Measurements from ENCODE around the gene PCDHGB1. TPM values are rescaled to one million over a fixed set of nuclear protein-coding genes. Genes with fewer than 3 reads are reported as not detected.
A peak's percentile ranks its signal among the peaks of the same experiment; 100 is the strongest.
"Not testable (repeated sequence)": the region's sequence is repeated elsewhere in the genome, so short reads cannot be mapped to it uniquely, and the experiment has no call there.

PCDHGB1 gene
- total RNA-seq, 3 donors from 2014 or later = 2.7 to 5.9 (median 5.1) TPM

DNA sequence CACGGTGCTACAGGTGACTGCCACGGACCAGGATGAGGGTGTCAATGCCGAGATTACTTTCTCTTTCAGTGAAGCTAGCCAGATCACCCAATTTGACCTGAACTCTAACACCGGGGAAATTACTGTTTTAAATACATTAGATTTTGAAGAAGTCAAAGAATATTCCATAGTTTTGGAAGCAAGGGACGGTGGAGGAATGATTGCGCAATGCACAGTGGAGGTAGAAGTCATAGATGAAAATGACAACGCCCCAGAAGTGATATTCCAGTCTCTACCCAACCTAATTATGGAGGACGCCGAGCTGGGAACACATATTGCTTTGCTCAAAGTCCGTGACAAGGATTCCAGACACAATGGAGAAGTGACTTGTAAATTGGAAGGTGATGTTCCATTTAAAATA lies 38.8 kb downstream of the PCDHGB1 start:
- Histone ChIP-seq H3K27ac (no peak overlapping the region), H3K4me3 (peak overlapping the region in 1 of 3 donors; percentile 20), H3K9me3 (peaks cover 80 to 95% of the 10 kb centered on the region in 2 donors), H3K36me3 (no peaks in the 10 kb centered on the region), H3K27me3 (no peaks in the 10 kb centered on the region), H3K4me1 (no peaks in the 10 kb centered on the region)
- no peak for DNase-seq (ENCODE audit: low spot score in 2 of 2)
- intact Hi-C loops (cut with DNase I; ENCODE audit: low total_unique reads) = no loop called here
- TF ChIP-seq POLR2A (IDR thresholded peaks at IDR 0.05) (no peak), POLR2AphosphoS5 (IDR thresholded peaks at IDR 0.05) (no peak)
- TF ChIP-seq, protein P1, sequence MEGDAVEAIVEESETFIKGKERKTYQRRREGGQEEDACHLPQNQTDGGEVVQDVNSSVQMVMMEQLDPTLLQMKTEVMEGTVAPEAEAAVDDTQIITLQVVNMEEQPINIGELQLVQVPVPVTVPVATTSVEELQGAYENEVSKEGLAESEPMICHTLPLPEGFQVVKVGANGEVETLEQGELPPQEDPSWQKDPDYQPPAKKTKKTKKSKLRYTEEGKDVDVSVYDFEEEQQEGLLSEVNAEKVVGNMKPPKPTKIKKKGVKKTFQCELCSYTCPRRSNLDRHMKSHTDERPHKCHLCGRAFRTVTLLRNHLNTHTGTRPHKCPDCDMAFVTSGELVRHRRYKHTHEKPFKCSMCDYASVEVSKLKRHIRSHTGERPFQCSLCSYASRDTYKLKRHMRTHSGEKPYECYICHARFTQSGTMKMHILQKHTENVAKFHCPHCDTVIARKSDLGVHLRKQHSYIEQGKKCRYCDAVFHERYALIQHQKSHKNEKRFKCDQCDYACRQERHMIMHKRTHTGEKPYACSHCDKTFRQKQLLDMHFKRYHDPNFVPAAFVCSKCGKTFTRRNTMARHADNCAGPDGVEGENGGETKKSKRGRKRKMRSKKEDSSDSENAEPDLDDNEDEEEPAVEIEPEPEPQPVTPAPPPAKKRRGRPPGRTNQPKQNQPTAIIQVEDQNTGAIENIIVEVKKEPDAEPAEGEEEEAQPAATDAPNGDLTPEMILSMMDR (IDR thresholded peaks at IDR 0.05) = no peak

DNA sequence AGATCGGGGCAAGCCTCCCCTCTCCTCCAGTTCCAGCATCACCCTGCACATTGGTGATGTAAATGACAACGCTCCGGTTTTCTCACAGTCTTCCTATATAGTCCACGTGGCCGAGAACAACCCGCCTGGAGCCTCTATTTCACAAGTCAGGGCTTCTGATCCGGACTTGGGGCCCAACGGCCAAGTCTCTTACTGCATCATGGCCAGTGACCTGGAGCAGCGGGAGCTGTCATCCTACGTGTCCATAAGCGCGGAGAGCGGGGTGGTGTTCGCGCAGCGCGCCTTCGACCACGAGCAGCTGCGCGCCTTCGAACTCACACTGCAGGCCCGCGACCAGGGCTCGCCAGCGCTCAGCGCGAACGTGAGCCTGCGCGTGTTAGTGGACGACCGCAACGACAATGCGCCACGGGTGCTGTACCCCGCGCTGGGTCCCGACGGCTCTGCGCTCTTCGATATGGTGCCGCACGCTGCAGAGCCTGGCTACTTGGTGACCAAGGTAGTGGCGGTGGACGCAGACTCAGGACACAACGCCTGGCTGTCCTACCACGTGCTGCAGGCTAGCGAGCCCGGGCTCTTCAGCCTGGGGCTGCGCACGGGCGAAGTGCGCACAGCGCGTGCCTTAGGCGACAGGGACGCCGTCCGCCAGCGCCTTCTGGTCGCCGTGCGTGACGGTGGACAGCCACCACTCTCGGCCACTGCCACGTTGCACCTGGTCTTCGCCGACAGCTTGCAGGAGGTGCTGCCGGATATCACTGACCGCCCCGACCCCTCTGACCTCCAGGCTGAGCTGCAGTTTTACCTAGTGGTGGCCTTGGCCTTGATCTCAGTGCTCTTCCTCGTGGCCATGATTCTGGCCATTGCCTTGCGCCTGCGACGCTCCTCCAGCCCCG lies 39.5 kb downstream of the PCDHGB1 start:
- Histone ChIP-seq H3K9me3 (peaks cover 80 to 95% of the 10 kb centered on the region in 2 donors), H3K4me1 (no peaks in the 10 kb centered on the region), H3K36me3 (no peaks in the 10 kb centered on the region), H3K27ac (no peak overlapping the region), H3K27me3 (no peaks in the 10 kb centered on the region), H3K4me3 (peak overlapping the region in 1 of 3 donors; percentile 20)
- DNase-seq (ENCODE audit: low spot score in 2 of 2) = no peak
- no peak for TF ChIP-seq POLR2AphosphoS5 (IDR thresholded peaks at IDR 0.05)
- TF ChIP-seq, protein P1 (IDR thresholded peaks at IDR 0.05) = no peak
- no peak for TF ChIP-seq POLR2A (IDR thresholded peaks at IDR 0.05)
- intact Hi-C loops (cut with DNase I; ENCODE audit: low total_unique reads) = no loop called here

DNA sequence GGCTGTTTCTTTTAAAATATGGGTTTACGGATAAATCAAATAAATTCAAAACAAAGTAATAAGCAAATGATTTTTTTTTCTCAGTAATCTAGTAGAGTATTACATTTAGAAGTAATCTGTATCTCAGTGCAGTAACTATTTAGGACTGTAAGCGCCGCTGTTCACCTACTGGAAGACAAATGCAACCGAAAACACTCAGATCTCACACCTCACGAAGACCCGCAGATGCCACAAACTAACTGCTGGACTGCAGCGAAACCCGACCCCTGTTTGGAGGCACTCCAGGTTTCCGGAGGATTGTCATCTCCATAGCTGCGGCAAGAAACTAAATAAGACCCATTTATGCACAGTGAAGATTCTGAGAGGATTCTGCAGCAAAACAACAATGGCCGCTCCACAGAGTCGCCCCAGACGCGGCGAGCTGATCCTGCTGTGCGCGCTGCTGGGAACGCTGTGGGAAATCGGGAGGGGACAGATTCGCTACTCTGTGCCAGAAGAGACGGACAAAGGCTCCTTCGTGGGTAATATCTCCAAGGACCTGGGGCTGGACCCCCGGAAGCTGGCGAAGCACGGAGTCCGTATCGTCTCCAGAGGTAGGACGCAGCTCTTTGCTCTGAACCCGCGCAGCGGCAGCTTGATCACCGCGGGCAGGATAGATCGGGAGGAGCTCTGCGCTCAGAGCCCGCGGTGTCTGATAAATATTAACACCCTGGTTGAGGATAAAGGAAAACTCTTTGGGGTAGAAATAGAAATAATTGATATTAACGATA lies 42.7 kb downstream of the PCDHGB1 start, which contains the start of gene PCDHGA8:
Gene PCDHGA8, plus strand, starts transcription at position 205 of the 770 bp plus-strand sequence. Its CDS starts 181 bp downstream, at position 386.
- peaks cover 80 to 96% of the 10 kb centered on the region in 2 donors for H3K9me3 ChIP-seq

DNA sequence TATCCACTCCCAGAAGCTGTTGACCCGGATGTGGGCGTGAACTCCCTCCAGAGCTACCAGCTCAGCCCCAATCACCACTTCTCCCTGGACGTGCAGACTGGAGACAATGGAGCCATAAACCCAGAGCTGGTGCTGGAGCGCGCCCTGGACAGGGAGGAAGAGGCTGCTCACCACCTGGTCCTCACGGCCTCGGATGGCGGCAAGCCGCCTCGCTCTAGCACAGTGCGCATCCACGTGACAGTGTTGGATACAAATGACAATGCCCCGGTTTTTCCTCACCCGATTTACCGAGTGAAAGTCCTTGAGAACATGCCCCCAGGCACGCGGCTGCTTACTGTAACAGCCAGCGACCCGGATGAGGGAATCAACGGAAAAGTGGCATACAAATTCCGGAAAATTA lies 43.4 kb downstream of the PCDHGB1 start:
- intact Hi-C loops (cut with DNase I; ENCODE audit: low total_unique reads) = no loop called here
- Histone ChIP-seq H3K36me3 (no peaks in the 10 kb centered on the region), H3K27me3 (no peaks in the 10 kb centered on the region), H3K4me3 (no peak overlapping the region), H3K27ac (no peak overlapping the region), H3K4me1 (no peaks in the 10 kb centered on the region), H3K9me3 (peaks cover 81 to 96% of the 10 kb centered on the region in 2 donors)
- TF ChIP-seq POLR2A (IDR thresholded peaks at IDR 0.05) = no peak
- no peak for DNase-seq (ENCODE audit: low spot score in 2 of 2)

More for the DNA sequence above, 42.7 kb downstream of the PCDHGB1 start, which contains the start of gene PCDHGA8:
- intact Hi-C loops (cut with DNase I; ENCODE audit: low total_unique reads) = no loop called here
- H3K4me1 ChIP-seq = no peaks in the 10 kb centered on the region
- no peaks in the 10 kb centered on the region for H3K27me3 ChIP-seq
- TF ChIP-seq POLR2AphosphoS5 (IDR thresholded peaks at IDR 0.05) (no peak), POLR2A (IDR thresholded peaks at IDR 0.05) (no peak)
- TF ChIP-seq, protein P1 (IDR thresholded peaks at IDR 0.05) = no peak
- no peak within 1 kb of the TSS for H3K27ac ChIP-seq
- DNase-seq (ENCODE audit: low spot score in 2 of 2) = no peak
- H3K36me3 ChIP-seq = no peaks in the 10 kb centered on the region
- no peak within 1 kb of the TSS for H3K4me3 ChIP-seq

DNA sequence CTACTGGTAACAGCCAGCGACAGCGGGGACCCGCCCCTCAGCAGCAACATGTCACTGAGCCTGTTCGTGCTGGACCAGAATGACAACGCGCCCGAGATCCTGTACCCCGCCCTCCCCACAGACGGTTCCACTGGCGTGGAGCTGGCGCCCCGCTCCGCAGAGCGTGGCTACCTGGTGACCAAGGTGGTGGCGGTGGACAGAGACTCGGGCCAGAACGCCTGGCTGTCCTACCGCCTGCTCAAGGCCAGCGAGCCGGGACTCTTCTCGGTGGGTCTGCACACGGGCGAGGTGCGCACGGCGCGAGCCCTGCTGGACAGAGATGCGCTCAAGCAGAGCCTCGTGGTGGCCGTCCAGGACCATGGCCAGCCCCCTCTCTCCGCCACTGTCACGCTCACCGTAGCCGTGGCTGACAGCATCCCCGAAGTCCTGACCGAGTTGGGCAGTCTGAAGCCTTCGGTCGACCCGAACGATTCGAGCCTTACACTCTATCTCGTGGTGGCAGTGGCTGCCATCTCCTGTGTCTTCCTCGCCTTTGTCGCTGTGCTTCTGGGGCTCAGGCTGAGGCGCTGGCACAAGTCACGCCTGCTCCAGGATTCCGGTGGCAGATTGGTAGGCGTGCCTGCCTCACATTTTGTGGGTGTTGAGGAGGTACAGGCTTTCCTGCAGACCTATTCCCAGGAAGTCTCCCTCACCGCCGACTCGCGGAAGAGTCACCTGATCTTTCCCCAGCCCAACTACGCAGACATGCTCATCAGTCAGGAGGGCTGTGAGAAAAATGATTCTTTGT lies 44.7 kb downstream of the PCDHGB1 start:
- DNase-seq (ENCODE audit: low spot score in 2 of 2); H3K27ac ChIP-seq; intact Hi-C loops (cut with DNase I; ENCODE audit: low total_unique reads); H3K36me3 ChIP-seq; H3K27me3 ChIP-seq; H3K4me1 ChIP-seq: not testable (repeated sequence)
- Histone ChIP-seq H3K9me3 (peaks cover 81 to 95% of the 10 kb centered on the region in 2 donors), H3K4me3 (peak overlapping the region in 1 of 3 donors; percentile 30)

All from breast epithelium (tissue), 4 donors.